ENCODE results near the gene NLRP10.

NLRP10 gene

DNA sequence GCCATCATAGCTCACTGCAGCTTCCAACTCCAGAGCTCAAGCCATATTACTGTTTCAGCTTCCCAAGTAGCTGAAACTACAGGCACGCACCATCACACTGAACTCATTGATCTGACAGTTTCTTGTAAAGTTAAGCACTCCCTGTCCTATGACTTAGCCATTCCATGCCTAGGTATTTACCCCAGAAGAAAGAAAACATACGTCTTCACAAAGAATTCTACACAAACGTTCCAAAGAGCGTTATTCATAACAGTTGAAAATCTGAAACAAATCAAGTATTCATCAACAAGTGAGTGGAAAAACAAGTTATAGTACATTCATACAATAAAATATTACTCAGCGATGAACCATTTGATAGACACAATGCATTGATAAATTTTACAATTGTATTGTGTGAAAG is 7.8 kb upstream of the NLRP10 start:
- DNase-seq: no peak

DNA sequence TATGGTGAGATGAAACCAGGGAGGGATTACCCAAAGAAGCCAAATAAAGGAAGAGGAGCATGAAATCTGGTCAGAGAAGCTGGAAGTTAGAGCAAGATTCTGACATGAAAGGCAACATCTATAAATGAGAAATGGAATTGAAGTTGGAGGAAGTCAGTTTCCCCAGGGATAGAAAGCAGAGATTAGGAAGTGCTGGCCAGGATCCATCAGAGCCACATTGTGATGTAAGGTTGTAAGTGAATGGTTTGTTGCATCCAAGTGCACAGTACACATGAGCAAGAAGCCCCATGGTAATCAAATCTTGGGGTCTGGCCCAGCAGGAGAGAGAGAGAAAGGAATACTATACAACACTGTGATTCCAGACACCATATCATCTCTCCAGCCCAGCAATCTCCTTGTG is 6.6 kb upstream of the NLRP10 start:
- no peak for DNase-seq

DNA sequence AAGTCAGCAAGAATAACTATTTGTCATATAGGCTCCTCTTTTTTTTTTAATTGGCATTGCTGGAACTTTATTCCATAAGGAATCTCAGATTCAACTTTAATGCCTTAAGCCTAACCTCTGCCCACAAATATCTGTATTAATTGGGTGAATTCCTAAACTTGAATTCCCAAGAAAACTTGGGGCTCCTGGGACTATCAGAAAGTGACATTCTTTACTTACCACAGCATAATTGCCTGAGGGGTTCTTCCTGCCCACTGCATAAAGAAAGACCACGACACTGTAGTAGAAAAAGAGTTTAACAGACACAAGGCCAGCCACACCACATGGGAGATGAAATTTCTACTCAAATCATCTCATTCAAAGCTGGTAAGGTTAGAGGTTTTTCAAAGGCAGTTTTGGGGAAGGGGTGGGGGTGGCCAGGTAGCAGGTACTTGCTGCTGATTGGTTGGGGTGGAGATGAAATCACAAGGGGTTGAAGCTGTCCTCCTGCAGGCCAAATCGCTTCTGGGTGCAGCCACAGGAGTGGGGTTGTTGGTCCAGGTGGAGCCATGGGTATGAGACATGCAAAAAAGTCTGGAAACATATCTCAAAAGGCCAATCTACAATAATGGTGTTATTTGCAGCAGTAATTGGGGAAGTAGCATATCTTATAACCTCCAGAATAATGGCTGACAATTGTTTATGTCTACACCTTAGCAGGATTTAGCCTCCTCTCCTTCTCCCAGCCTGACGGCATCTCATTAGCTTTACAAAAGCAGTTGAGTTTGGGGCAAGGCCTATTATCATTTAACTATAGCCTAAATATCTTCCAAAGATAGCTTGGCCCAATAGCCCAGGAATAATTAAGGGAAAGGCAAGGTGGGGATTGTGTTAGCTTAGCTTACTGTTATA is 4.8 kb upstream of the NLRP10 start:
- DNase-seq: no peak

DNA sequence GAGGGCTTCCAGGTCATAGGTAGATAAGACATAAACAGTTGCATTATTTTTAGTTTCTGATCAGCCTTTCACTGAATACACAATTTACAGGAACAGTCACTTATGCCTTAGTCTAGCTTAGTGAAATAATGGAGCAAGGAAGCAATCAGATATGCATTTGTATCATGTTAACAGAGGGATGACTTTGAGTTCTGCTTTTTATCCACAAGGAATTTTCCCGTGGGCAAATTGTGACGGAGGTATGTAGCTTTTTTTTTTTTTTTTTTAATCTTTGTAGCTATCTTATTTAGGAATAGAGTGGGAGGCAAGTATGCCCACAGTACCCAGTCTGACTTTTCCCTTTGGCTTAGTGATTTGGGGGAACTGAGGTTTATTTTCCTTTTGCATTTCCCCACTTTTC is 3.4 kb upstream of the NLRP10 start:
- DNase-seq: no peak

DNA sequence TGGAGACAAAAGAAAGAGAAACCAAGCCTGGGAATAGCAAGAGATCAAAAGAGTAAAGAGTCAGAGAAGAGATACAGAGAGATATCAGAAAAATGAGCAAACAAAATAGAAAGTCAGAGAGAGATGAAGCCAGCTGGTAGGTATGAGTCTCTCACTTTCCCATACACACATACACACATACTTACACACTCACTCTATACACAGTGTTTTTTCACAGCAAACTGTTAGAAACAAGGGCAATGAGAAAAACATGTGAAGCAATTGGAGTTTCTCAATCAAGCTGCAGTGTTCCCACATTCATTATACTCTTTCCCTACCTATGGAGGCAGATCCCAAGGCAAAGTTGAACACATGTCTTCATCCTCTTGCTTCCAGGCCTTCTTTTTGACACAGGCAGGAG is 2.6 kb upstream of the NLRP10 start:
- DNase-seq: no peak

DNA sequence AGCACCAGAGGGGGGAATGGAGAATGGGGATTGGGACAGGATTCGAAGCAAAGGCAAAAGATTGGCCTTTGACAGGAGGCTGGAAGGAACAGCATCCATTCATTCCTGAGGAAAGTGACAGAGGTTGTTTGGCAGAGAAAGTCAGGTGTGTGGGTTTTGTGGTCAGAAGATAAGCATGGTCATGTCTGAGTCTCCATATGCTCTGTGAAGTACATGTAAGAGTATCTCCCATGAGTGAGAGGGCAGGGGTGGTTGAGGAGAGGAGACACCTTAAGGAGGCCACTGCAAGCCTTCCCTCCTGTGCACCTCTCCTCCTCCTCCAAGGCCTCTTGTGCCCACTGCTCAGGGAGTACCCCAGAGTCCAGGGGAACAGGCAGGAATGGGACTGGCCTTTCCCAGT is 1.9 kb upstream of the NLRP10 start:
- DNase-seq: no peak

DNA sequence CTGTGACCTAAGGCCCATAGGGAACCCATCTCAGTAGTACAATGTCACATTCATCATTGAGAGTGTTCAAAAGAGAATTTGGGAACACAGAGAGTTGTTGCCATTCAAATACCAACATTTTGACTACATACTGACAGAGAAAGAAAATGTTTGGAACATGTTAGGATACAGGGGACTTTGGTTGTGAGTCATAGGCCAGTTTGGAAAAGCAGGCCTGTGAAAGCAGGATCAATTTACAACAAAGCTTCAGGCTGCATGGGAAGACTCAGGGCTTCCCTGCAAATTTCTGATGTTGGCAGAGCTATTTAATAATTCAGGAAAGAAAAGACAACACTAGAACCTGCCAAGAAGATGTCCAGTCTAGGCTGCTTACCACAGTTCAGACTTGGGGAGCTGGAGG is 374 bp downstream of the NLRP10 start:
- DNase-seq: no peak

DNA sequence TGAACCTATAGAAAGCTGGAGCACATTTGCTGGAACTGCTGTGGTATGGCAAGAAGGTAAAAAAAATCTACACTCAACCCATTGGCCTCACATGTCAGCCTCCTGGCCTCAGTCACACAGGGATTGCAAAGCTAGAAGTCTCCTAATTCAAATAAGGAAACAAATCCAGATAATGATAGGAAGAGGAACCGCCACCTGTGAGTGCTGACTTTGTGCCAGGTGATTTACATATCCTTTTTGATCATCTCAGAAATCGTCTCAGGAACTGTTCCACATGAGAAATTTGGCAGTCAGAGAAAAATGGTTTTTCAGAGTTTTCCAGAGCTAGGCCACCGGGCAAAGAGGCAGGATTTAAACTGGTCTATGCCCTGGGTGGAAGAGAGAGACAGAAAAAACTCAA is 986 bp downstream of the NLRP10 start:
- DNase-seq: no peak

DNA sequence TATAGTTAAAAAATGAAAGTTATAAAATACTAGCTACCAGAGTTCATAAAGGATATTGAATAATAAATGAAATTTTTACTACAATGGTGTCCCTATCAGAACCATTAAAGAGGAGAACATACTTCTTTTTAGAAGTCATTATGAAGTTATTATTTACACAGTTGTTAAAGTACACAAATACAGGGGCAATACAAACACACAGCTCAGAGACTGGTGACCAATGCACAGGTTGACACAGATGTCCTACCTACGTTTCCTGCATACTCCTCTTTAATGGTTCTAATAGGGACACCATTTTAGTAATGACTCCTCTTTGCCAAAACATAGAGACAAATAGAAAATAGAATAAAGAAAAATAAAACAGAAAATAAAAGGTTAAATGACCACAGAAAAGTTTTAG is 10.1 kb downstream of the NLRP10 start:
- no peak for DNase-seq

DNA sequence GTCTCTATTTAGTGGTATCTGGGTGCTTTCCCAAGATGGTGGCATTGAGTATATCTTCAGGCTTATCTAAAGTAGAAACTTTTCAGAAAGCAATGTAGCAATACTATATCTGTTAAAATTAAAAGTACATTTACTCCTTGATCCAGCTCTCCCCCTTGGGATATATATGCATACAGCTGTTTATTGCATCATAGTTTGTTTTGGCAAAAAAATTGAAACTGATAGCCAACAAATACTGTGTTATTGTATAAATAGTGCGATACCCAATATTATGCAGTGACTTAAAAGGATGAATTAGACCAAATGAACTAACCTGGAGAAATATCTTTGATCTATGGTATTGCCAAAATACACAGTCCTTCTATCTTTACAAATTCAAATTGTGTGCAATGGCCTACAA is 15.3 kb downstream of the NLRP10 start:
- DNase-seq: no peak

DNA sequence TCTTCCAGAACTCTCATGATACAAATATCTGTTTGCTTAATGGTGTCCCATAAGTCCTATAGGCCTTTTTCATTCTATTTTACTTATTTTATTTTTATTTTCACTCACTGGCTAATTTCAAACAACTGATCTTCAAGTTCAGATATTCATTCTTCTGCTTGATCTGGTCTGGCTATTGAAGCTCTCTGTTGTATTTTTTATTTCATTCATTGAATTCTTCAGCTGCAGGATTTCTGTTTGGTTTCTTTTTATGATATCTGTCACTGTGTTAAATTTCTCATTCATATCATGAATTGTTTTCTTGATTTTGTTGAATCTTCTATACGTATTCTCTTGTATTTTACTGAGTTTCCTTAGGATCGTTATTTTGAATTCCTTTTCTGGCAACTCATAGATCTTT is 21.1 kb downstream of the NLRP10 start:
- no peak for DNase-seq

DNA sequence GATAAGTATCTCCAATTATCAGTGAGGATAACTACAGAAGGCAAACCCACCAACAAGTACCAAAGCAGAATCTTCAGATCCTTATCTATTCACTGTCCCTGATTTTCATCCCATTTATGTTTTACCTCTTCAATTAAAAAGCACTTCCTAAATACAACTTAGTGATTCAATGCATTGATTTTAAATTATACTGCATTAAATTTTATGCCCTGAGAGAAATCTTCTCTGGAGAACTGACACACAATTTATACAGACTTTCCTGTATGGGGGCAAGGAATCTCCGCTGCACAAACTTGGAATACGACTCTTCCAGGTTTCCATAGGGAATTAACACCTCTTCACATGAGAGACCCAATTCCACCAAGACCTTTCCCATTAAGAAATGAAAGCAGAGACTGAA is 23.6 kb downstream of the NLRP10 start, which contains the start of gene OR10A3:
Gene OR10A3 (minus strand): TSS at position 101 of the 400 bp plus-strand sequence. CDS start 2,188 bp downstream, outside the sequence.
- no peak for DNase-seq

DNA sequence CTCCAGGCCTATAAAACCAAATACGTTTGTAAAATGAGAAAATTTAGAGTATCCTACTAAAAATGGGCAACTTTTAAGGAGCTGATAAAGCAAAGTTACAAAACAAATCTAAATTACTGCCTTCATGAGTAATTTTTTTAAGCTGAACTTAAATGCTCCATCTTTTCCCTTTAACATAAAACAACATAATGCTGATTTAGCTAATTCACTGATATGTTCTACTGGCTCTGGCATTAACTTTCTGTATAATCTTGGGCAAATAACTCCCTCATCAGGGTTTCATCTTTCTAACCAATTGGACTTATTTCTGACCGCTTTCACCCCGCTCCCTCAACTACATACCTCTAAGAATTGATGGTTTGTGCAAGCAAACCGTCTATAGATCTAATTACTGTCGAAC is 24.1 kb downstream of the NLRP10 start:
- DNase-seq: no peak

DNA sequence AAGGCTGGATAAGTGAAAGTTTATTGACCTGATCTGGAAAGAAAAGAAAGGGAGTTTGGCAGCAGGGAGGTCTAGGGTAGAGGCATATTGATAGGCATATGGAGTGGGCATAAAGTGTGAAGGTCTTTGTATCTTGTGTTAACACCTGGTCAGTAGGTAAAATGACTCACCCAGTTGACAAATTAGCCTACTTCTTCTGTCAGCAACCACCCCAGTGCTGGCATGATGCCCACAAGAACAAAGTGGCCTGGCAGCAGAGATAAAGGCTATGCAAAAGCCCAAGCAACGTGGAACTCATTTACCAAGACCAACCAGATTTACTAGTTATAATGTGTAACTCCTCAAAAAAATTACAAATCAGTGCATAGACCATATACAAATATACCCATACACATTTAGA is 28.6 kb downstream of the NLRP10 start:
- no peak for DNase-seq

DNA sequence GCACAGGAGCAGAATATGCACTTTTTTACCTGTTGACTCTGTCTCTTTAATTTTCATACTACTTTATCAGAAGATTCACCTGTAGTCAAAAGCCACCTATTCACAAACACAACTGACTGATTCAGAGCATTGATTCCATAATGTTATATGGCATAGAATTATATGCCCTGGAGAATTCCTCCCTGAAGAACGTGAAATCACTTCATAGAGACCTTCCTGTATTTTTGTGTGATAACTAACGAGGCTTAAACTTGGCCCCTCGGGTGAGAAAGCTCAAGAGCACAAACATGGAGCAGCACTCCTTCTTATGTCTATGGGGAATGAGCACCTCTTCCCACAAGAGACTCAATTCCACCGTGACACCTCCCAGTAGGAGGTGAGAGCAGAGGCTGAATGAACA is 34.1 kb downstream of the NLRP10 start, which contains the start of gene OR10A6:
Gene OR10A6 (minus strand): TSS at position 101 of the 400 bp plus-strand sequence. CDS start 2,606 bp downstream, outside the sequence.
- no peak for DNase-seq

DNA sequence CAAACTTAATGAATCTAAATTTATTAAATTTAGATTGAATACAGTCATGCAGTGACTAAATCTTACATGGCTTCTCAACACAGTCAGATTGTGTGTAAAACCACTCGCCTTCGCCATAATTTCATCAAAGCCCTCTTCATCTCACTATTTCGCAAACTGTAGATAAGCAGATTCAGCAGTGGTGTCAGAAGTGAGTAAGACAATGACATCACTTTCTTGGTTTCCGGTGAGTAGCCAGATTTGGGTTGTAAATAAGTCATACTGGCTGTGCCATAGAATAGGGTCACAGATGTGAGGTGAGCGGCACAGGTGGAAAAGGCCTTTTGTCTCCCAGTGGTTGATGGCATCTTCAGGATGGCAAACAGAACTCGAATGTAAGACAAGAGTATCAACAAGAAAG is 37.6 kb downstream of the NLRP10 start:
- no peak for DNase-seq

DNA sequence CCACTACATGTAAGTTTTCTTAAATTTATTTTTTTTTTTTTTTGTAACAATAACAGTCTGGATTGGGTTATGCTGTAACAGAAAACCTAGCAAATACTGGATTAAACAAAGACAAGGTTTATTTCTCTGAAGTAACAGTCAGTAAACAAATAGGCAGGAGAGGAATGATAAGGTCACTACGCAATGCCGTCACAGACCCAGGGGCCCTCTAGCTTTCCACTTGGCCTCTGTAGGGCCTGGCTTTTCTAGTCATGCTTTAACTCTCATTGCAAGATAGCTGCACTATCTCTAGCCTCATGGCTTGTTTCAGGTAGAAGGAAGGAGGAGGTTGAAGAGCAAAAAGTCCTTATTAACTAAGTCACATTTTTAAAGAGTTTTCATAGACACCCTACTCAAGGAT is 40.7 kb downstream of the NLRP10 start:
- no peak for DNase-seq

DNA sequence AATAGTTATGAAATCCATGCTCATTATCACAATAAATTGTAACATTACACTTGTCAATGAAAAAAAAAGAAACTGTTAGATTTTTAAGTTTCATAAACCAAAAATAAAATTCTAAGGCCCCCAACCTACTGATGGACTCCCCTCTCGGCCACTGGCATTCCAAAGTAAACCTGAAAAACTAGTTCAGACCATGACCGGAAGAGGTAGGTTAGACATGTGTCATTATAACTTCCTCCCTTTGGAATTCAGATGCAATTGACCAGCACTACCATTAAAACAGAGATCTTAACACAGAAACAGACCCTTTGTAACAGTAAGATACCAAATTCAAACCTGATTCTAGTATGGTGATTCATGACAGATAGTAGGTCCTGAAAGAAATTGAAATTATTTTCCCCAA is 47.1 kb downstream of the NLRP10 start:
- DNase-seq: no peak
